HG02840 (cell line): Measurements from ENCODE around the gene TXNRD1.

Experiments used
- ATAC-seq: cut with Tn5 transposase; IDR thresholded peaks from one replicate; pipeline ENCODE4 v1.9.1; 2021; ENCODE audit warnings: mild to moderate bottlenecking, moderate library complexity, moderate number of reproducible peaks; ENCODE audit not compliant: unreplicated experiment, low FRiP score

Gene TXNRD1

GRCh38 chr12:104358353-104359003 is 142.9 kb downstream of the TXNRD1 start:
- ATAC-seq = no peak

GRCh38 chr12:104359216-104359615 is 143.6 kb downstream of the TXNRD1 start:
- no peak for ATAC-seq

GRCh38 chr12:104360157-104360556 is 144.6 kb downstream of the TXNRD1 start:
- no peak for ATAC-seq

- no peak for ATAC-seq
These were observed 145.6 kb downstream of the TXNRD1 start for GRCh38 chr12:104360983-104361707.

- ATAC-seq = no peak
These were observed 150.4 kb downstream of the TXNRD1 start for GRCh38 chr12:104365921-104366410.

GRCh38 chr12:104369708-104370107 is 154.1 kb downstream of the TXNRD1 start:
- ATAC-seq = no peak

- ATAC-seq = no peak
These were observed 155.7 kb downstream of the TXNRD1 start for GRCh38 chr12:104371043-104371870.

- ATAC-seq = no peak
These were observed 156.6 kb downstream of the TXNRD1 start for GRCh38 chr12:104372061-104372720.

- ATAC-seq = no peak
These were observed 157.2 kb downstream of the TXNRD1 start for GRCh38 chr12:104372721-104373335.

GRCh38 chr12:104374071-104374470 is 158.5 kb downstream of the TXNRD1 start:
- ATAC-seq = no peak

- ATAC-seq = no peak
These were observed 159.2 kb downstream of the TXNRD1 start for GRCh38 chr12:104374806-104375205.

GRCh38 chr12:104375775-104376174 is 160.2 kb downstream of the TXNRD1 start:
- ATAC-seq = no peak

GRCh38 chr12:104376650-104377513 is 161.3 kb downstream of the TXNRD1 start:
- no peak for ATAC-seq

- ATAC-seq = no peak
These were observed 161.9 kb downstream of the TXNRD1 start for GRCh38 chr12:104377514-104377812.

- ATAC-seq = no peak
These were observed 162.8 kb downstream of the TXNRD1 start for GRCh38 chr12:104378427-104378826.

GRCh38 chr12:104381341-104381730 is 165.8 kb downstream of the TXNRD1 start:
- ATAC-seq = no peak

- no peak for ATAC-seq
These were observed 166.3 kb downstream of the TXNRD1 start for GRCh38 chr12:104381731-104382480.

- ATAC-seq = no peak
These were observed 168.7 kb downstream of the TXNRD1 start for GRCh38 chr12:104384141-104384880.
